Measurements from ENCODE around the gene GHRHR.

GHRHR gene

DNA sequence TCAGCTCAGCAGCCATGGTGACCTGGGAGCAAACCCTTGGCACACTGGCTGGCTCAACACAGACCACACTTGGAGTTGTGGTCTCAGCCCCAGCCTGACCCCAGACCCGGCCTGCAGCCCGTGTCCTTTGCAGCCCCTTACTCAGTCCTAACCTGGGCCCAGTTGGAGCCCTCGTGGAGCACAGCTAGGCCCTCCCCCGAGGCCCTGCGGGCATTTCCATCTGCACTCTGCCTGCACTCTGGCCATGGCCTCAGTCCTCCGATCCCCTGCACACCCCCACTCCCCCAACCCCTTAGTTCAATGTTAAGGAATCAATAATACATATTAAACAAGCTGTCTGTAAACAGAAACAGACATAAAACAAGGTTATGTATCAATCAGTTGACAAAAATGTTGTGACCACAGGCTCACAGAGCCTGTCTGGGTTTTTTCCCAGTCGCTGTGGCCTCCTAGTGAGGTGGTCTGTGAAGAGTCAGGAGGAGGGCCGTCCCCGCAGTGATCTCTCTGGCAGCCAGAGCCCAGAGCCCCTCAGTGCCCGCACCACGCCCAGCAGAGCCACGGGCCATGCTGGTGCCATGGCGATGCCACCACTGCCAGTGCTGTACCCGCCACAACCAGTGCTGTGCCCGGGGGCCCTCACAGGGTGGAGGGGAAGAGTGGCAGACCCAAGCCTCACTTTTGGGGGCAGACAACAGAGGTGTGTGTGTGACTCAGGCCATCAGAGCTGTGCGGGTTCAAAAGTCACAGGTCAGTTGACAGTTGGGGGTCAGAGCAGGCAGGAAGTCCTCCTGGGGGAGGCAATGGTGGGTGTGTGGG, 25.5 kb downstream of the GHRHR start:
- H3K27ac ChIP-seq (ENCODE audit: low read depth, low read length) = no peak overlapping the region
- H3K9ac ChIP-seq (ENCODE audit: low read depth in 1 of 2, low read length in 2 of 2) = no peak overlapping the region
- no peaks in the 10 kb centered on the region for H3K9me3 ChIP-seq (ENCODE audit: control insufficient read depth in 1 of 2, low read length in 2 of 2)
- no peaks in the 10 kb centered on the region for H3K36me3 ChIP-seq (ENCODE audit: control insufficient read depth in 1 of 2, insufficient read depth in 2 of 2, low read length in 2 of 2)
- H3K4me1 ChIP-seq (ENCODE audit: control insufficient read depth in 1 of 2, insufficient read depth in 2 of 2, low read length in 2 of 2) = peaks cover 18 to 19% of the 10 kb centered on the region in 2 donors
- H3K27me3 ChIP-seq (ENCODE audit: control insufficient read depth in 1 of 2, insufficient read depth in 2 of 2, low read length in 2 of 2) = no peaks in the 10 kb centered on the region
- H3K4me3 ChIP-seq (ENCODE audit: low read depth in 1 of 2, low read length in 2 of 2) = no peak overlapping the region

GRCh38 chr7:30989824-30990672, 26.3 kb downstream of the GHRHR start:
- H3K36me3 ChIP-seq (ENCODE audit: control insufficient read depth in 1 of 2, insufficient read depth in 2 of 2, low read length in 2 of 2) = no peaks in the 10 kb centered on the region

GRCh38 chr7:30990673-30991170, 27.0 kb downstream of the GHRHR start:
- Histone ChIP-seq H3K27me3 (ENCODE audit: control insufficient read depth in 1 of 2, insufficient read depth in 2 of 2, low read length in 2 of 2) (no peaks in the 10 kb centered on the region), H3K9me3 (ENCODE audit: control insufficient read depth in 1 of 2, low read length in 2 of 2) (no peaks in the 10 kb centered on the region), H3K27ac (ENCODE audit: low read depth, low read length) (no peak overlapping the region), H3K9ac (ENCODE audit: low read depth in 1 of 2, low read length in 2 of 2) (no peak overlapping the region), H3K36me3 (ENCODE audit: control insufficient read depth in 1 of 2, insufficient read depth in 2 of 2, low read length in 2 of 2) (no peaks in the 10 kb centered on the region), H3K4me3 (ENCODE audit: low read depth in 1 of 2, low read length in 2 of 2) (no peak overlapping the region), H3K4me1 (ENCODE audit: control insufficient read depth in 1 of 2, insufficient read depth in 2 of 2, low read length in 2 of 2) (peaks cover 18 to 19% of the 10 kb centered on the region in 2 donors)

More at GRCh38 chr7:30989824-30990672, 26.3 kb downstream of the GHRHR start:
- Histone ChIP-seq H3K4me3 (ENCODE audit: low read depth in 1 of 2, low read length in 2 of 2) (no peak overlapping the region), H3K27me3 (ENCODE audit: control insufficient read depth in 1 of 2, insufficient read depth in 2 of 2, low read length in 2 of 2) (no peaks in the 10 kb centered on the region), H3K4me1 (ENCODE audit: control insufficient read depth in 1 of 2, insufficient read depth in 2 of 2, low read length in 2 of 2) (peaks cover 18 to 19% of the 10 kb centered on the region in 2 donors), H3K27ac (ENCODE audit: low read depth, low read length) (no peak overlapping the region), H3K9me3 (ENCODE audit: control insufficient read depth in 1 of 2, low read length in 2 of 2) (no peaks in the 10 kb centered on the region), H3K9ac (ENCODE audit: low read depth in 1 of 2, low read length in 2 of 2) (no peak overlapping the region)

DNA sequence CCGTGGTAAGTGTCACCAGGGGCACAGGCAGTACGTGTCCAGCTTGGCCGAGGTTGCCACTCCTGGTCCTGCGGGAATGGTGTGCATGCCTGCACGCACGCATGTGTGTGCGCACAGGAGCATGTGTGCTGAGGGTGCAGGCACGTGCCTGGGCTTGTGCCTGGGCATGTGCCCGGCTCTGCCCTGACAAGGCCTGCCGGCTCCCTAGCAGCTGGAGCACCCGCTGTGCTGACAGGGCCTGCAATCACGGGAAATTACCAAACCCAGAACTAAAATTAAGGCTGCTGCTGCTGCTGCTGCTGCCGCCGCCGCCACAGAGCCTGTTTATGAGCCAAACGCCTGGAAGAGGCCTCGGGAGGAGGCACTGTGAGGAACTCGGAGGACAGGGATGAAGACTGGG, 28.7 kb downstream of the GHRHR start:
- H3K27me3 ChIP-seq (ENCODE audit: control insufficient read depth in 1 of 2, insufficient read depth in 2 of 2, low read length in 2 of 2) = no peaks in the 10 kb centered on the region
- no peak overlapping the region for H3K27ac ChIP-seq (ENCODE audit: low read depth, low read length)
- no peak overlapping the region for H3K4me3 ChIP-seq (ENCODE audit: low read depth in 1 of 2, low read length in 2 of 2)
- peaks cover 18 to 19% of the 10 kb centered on the region in 2 donors for H3K4me1 ChIP-seq (ENCODE audit: control insufficient read depth in 1 of 2, insufficient read depth in 2 of 2, low read length in 2 of 2)
- no peak overlapping the region for H3K9ac ChIP-seq (ENCODE audit: low read depth in 1 of 2, low read length in 2 of 2)
- no peaks in the 10 kb centered on the region for H3K9me3 ChIP-seq (ENCODE audit: control insufficient read depth in 1 of 2, low read length in 2 of 2)
- H3K36me3 ChIP-seq (ENCODE audit: control insufficient read depth in 1 of 2, insufficient read depth in 2 of 2, low read length in 2 of 2) = no peaks in the 10 kb centered on the region

DNA sequence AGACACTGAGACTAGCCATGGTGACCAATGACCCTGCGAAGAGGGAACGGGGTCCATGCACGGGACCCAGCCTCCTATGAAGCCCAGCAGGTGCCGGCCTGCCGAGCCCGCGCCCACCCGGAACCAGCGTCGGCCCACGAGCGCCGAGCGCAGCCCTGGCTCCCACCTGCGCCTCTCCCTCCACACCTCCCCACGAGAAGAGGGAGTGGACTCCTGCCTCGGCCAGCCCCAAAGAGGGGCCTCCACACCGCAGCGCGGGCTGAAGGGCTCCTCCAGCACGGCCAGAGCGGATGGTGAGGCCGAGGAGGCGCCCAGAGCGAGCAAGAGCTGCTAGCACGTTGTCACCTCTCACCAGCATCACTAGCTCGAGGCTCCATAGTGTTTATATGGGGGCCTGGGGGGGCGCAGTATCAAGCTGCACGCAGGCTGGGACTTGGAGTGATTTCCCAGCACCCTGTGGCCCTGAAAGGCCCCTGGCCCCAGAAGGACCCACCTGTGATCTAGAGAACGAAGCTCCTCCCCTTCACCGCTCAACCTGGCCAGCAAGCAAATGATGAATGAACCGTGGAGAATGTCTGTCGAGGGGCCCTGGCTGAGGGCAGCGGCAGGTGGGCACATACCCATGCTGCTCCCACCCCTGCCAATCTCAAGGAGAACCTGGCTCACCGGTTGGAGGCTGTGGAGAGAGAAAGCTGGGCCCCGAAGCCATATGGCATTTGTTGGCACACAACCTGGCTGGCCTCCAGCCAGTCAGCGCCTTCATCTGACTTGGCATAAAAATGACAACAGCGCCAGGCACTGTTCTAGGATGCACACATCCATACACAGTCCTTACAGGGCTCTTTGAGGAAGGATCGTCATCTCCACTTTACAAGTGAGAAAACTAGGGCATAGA, 30.7 kb downstream of the GHRHR start:
- no peak overlapping the region for H3K9ac ChIP-seq (ENCODE audit: low read depth in 1 of 2, low read length in 2 of 2)
- H3K4me1 ChIP-seq (ENCODE audit: control insufficient read depth in 1 of 2, insufficient read depth in 2 of 2, low read length in 2 of 2) = peaks cover 7 to 8% of the 10 kb centered on the region in 2 donors
- no peak overlapping the region for H3K4me3 ChIP-seq (ENCODE audit: low read depth in 1 of 2, low read length in 2 of 2)
- no peaks in the 10 kb centered on the region for H3K27me3 ChIP-seq (ENCODE audit: control insufficient read depth in 1 of 2, insufficient read depth in 2 of 2, low read length in 2 of 2)
- H3K36me3 ChIP-seq (ENCODE audit: control insufficient read depth in 1 of 2, insufficient read depth in 2 of 2, low read length in 2 of 2) = no peaks in the 10 kb centered on the region
- no peak overlapping the region for H3K27ac ChIP-seq (ENCODE audit: low read depth, low read length)
- no peaks in the 10 kb centered on the region for H3K9me3 ChIP-seq (ENCODE audit: control insufficient read depth in 1 of 2, low read length in 2 of 2)

DNA sequence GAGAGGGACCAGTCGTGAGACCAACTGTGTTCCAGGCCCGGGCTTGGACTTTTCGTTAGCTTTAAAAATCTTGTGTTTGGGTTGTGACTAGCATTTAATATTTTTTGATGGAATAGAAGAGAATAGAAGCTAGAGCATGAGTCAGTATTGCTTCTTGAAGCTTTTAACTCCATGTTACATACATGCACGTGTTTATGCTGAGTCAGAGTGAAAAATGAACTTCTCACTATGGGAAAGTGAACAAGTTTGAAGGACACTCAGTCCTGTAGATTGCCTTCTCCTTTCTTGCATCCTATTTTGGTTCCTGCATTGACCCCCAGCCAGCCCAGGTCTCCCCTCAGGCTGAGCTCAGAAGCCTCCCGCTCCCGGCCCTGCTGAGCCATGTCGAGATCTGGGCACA, 31.8 kb downstream of the GHRHR start:
- Histone ChIP-seq H3K9ac (ENCODE audit: low read depth in 1 of 2, low read length in 2 of 2) (no peak overlapping the region), H3K4me3 (ENCODE audit: low read depth in 1 of 2, low read length in 2 of 2) (no peak overlapping the region), H3K27ac (ENCODE audit: low read depth, low read length) (no peak overlapping the region), H3K27me3 (ENCODE audit: control insufficient read depth in 1 of 2, insufficient read depth in 2 of 2, low read length in 2 of 2) (no peaks in the 10 kb centered on the region), H3K9me3 (ENCODE audit: control insufficient read depth in 1 of 2, low read length in 2 of 2) (no peaks in the 10 kb centered on the region), H3K36me3 (ENCODE audit: control insufficient read depth in 1 of 2, insufficient read depth in 2 of 2, low read length in 2 of 2) (no peaks in the 10 kb centered on the region), H3K4me1 (ENCODE audit: control insufficient read depth in 1 of 2, insufficient read depth in 2 of 2, low read length in 2 of 2) (no peaks in the 10 kb centered on the region)

DNA sequence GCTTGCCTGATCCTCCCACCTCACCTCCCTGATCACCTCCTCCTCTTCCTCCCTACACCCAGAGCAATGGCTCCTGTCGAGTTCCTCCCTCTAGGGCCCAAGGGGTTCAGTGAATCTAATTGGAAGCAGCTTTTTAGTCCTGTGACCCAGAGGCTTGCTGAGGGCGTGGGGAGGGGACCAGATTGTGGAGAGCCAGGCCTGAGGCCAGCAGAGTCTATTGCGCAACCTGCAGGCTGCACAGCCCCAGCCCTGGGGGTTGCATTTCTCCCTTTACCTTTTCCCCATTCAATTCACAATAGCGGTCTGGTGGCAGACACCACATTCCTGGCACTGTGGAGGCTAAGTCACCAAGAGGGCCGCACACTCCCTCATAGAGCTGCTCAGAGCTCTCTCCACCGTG, 32.5 kb downstream of the GHRHR start:
- H3K36me3 ChIP-seq (ENCODE audit: control insufficient read depth in 1 of 2, insufficient read depth in 2 of 2, low read length in 2 of 2) = no peaks in the 10 kb centered on the region
- H3K4me1 ChIP-seq (ENCODE audit: control insufficient read depth in 1 of 2, insufficient read depth in 2 of 2, low read length in 2 of 2) = no peaks in the 10 kb centered on the region
- H3K9ac ChIP-seq (ENCODE audit: low read depth in 1 of 2, low read length in 2 of 2) = no peak overlapping the region
- H3K4me3 ChIP-seq (ENCODE audit: low read depth in 1 of 2, low read length in 2 of 2) = no peak overlapping the region
- H3K27ac ChIP-seq (ENCODE audit: low read depth, low read length) = no peak overlapping the region
- no peaks in the 10 kb centered on the region for H3K27me3 ChIP-seq (ENCODE audit: control insufficient read depth in 1 of 2, insufficient read depth in 2 of 2, low read length in 2 of 2)
- H3K9me3 ChIP-seq (ENCODE audit: control insufficient read depth in 1 of 2, low read length in 2 of 2) = no peaks in the 10 kb centered on the region

DNA sequence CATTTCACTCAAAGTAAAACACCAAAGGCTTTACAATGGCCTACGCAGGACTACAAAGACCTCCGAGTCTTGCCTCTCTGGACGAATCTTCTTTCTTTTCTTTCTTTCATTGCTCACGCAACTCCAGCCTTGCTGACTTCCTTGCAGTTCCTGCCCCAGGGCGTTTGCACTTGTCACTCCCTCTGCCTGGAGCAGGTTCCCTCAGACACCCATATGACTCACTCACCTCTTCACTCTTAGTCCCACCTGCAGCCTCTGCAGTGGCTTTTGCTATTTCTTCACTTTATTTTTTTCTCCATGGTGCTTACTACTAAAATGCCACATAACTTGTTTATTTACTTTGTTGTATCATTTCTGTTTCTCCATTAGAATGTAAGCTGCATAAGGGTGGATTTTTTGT, 33.1 kb downstream of the GHRHR start:
- no peaks in the 10 kb centered on the region for H3K4me1 ChIP-seq (ENCODE audit: control insufficient read depth in 1 of 2, insufficient read depth in 2 of 2, low read length in 2 of 2)
- no peaks in the 10 kb centered on the region for H3K36me3 ChIP-seq (ENCODE audit: control insufficient read depth in 1 of 2, insufficient read depth in 2 of 2, low read length in 2 of 2)
- H3K4me3 ChIP-seq (ENCODE audit: low read depth in 1 of 2, low read length in 2 of 2) = no peak overlapping the region
- no peak overlapping the region for H3K9ac ChIP-seq (ENCODE audit: low read depth in 1 of 2, low read length in 2 of 2)
- H3K9me3 ChIP-seq (ENCODE audit: control insufficient read depth in 1 of 2, low read length in 2 of 2) = no peaks in the 10 kb centered on the region
- H3K27me3 ChIP-seq (ENCODE audit: control insufficient read depth in 1 of 2, insufficient read depth in 2 of 2, low read length in 2 of 2) = no peaks in the 10 kb centered on the region
- H3K27ac ChIP-seq (ENCODE audit: low read depth, low read length) = no peak overlapping the region

DNA sequence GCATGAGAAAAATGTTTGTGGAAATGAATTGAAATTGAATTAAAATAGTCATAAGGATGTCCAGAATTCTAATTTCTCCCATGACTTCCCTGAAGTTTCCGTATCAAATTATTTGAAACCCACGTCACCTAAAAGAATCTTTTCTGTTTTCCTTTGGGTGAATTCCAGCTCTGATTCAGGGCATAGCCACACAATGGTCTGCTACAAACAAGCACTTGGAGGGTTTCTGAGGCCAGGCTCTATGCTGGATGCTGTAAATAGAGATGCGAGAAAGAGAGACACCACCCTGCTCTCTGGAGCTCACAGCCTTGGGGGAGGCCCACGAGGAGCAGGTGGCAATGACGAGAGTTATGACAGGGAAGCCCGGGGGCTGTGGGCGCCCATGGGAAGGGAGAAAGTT, 33.6 kb downstream of the GHRHR start:
- Histone ChIP-seq H3K4me1 (ENCODE audit: control insufficient read depth in 1 of 2, insufficient read depth in 2 of 2, low read length in 2 of 2) (no peaks in the 10 kb centered on the region), H3K27ac (ENCODE audit: low read depth, low read length) (no peak overlapping the region), H3K9ac (ENCODE audit: low read depth in 1 of 2, low read length in 2 of 2) (no peak overlapping the region), H3K9me3 (ENCODE audit: control insufficient read depth in 1 of 2, low read length in 2 of 2) (no peaks in the 10 kb centered on the region), H3K36me3 (ENCODE audit: control insufficient read depth in 1 of 2, insufficient read depth in 2 of 2, low read length in 2 of 2) (no peaks in the 10 kb centered on the region), H3K4me3 (ENCODE audit: low read depth in 1 of 2, low read length in 2 of 2) (no peak overlapping the region), H3K27me3 (ENCODE audit: control insufficient read depth in 1 of 2, insufficient read depth in 2 of 2, low read length in 2 of 2) (no peaks in the 10 kb centered on the region)
